ENCODE measurements around the gene TBC1D3I.

- TF ChIP-seq CTCF (IDR thresholded peaks at IDR 0.05) (no peak), POLR2A (IDR thresholded peaks at IDR 0.05) (no peak)
Observed at GRCh38 chr17:36205637-36206485, 58.5 kb downstream of the TBC1D3I start.
